ENCODE data around the gene PNPLA5. TPM values are rescaled to one million over a fixed set of nuclear protein-coding genes. Genes with fewer than 3 reads are reported as not detected.
"Not testable (repeated sequence)": the region's sequence is repeated elsewhere in the genome, so short reads cannot be mapped to it uniquely, and the experiment has no call there.

PNPLA5 gene
- total RNA-seq, 1 donor from 2014 or later: not detected

DNA sequence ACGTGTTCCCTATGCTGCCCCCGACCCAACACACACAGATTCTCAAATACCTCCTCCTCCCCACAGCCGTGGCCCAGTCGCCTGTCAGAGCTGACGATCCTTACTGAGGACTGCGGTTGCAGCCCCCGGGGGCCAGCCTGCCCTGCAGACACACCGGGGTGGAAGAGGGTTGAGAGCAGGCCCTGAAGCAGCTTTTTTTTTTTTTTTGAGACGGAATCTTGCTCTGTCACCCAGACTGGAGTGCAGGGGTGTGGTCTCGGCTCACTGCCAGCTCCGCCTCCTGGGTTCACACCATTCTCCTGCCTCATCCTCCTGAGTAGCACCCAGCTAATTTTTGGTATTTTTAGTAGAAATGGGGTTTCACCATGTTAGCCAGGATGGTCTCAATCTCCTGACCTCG is 11.2 kb upstream of the PNPLA5 start:
- H3K9me3 ChIP-seq (ENCODE audit: control insufficient read depth in 3 of 3, low read length in 3 of 3); H3K27ac ChIP-seq (ENCODE audit: low read depth, low read length); H3K9ac ChIP-seq (ENCODE audit: low read depth in 1 of 3, low read length in 3 of 3); H3K4me1 ChIP-seq (ENCODE audit: control insufficient read depth in 3 of 3, insufficient read depth in 3 of 3, low read length in 3 of 3); H3K4me3 ChIP-seq (ENCODE audit: low read length in 3 of 3); H3K36me3 ChIP-seq (ENCODE audit: control insufficient read depth in 3 of 3, insufficient read depth in 3 of 3, low read length in 3 of 3): not testable (repeated sequence)
- H3K27me3 ChIP-seq (ENCODE audit: control insufficient read depth in 3 of 3, insufficient read depth in 3 of 3, low read length in 3 of 3): peaks cover 6 to 27% (median 11%) of the 10 kb centered on the region in 3 donors

DNA sequence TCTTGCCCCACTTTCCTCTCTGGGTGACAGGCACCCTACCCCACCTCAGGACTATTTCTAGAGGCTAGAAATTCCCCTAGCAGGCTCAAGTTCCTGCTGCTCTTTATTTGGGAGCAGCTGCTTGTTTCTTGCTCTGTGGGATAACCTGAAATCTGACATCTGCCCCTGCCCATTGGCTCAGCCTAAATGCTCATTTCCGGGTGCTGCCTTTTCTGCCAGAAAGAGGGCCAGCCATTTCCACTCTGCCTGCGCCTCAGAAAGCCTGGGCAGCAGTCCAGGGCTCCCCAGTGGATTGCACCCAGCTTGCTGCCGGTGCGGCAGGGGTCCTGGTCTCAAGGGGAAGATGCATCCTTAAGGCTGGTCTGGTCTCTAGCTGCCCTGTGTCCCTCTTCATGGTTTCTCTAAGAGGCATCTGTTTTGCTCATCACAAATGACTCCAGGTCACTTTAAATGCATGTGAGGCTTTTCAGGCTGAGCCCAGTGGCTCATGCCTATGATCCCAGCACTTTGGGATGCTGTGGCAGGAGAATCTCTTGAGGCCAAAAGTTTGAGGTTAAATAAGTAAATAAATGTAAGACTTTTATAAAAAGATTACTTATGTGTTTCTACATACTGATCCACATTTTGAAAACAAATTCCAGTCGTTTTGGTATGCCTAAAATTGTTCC is 10.3 kb upstream of the PNPLA5 start:
- H3K9me3 ChIP-seq (ENCODE audit: control insufficient read depth in 3 of 3, low read length in 3 of 3): no peaks in the 10 kb centered on the region
- H3K4me3 ChIP-seq (ENCODE audit: low read length in 3 of 3): no peak overlapping the region
- H3K9ac ChIP-seq (ENCODE audit: low read depth in 1 of 3, low read length in 3 of 3): no peak overlapping the region
- H3K27me3 ChIP-seq (ENCODE audit: control insufficient read depth in 3 of 3, insufficient read depth in 3 of 3, low read length in 3 of 3): peaks cover 6 to 23% (median 11%) of the 10 kb centered on the region in 3 donors
- H3K36me3 ChIP-seq (ENCODE audit: control insufficient read depth in 3 of 3, insufficient read depth in 3 of 3, low read length in 3 of 3): no peaks in the 10 kb centered on the region
- H3K4me1 ChIP-seq (ENCODE audit: control insufficient read depth in 3 of 3, insufficient read depth in 3 of 3, low read length in 3 of 3): peaks cover 0 to 8% (median 0%) of the 10 kb centered on the region in 3 donors
- H3K27ac ChIP-seq (ENCODE audit: low read depth, low read length): no peak overlapping the region

DNA sequence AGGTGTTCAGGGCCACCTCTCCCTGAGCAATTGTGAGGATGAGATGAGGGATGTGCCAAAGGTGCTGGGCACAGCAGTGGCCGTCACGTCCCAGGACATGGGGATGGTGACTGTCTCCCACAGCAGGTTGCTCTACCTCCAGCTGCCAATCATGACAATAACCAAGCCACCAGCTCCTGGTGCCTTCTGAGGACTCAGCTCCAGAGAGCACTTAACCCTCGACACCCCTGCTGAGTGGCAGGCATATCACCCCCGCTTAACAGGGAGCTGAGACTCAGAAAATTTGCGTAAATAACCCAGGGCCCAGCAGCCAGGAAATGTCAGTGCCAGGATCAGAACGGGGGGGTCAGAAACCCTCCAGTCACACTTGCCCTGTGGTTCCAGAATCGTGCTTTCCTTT is 8.4 kb upstream of the PNPLA5 start:
- no peak overlapping the region for H3K4me3 ChIP-seq (ENCODE audit: low read length in 3 of 3)
- peaks cover 6 to 14% (median 8%) of the 10 kb centered on the region in 3 donors for H3K27me3 ChIP-seq (ENCODE audit: control insufficient read depth in 3 of 3, insufficient read depth in 3 of 3, low read length in 3 of 3)
- H3K4me1 ChIP-seq (ENCODE audit: control insufficient read depth in 3 of 3, insufficient read depth in 3 of 3, low read length in 3 of 3): peaks cover 0 to 8% (median 0%) of the 10 kb centered on the region in 3 donors
- no peaks in the 10 kb centered on the region for H3K36me3 ChIP-seq (ENCODE audit: control insufficient read depth in 3 of 3, insufficient read depth in 3 of 3, low read length in 3 of 3)
- H3K9me3 ChIP-seq (ENCODE audit: control insufficient read depth in 3 of 3, low read length in 3 of 3): no peaks in the 10 kb centered on the region
- H3K9ac ChIP-seq (ENCODE audit: low read depth in 1 of 3, low read length in 3 of 3): no peak overlapping the region
- H3K27ac ChIP-seq (ENCODE audit: low read depth, low read length): no peak overlapping the region

DNA sequence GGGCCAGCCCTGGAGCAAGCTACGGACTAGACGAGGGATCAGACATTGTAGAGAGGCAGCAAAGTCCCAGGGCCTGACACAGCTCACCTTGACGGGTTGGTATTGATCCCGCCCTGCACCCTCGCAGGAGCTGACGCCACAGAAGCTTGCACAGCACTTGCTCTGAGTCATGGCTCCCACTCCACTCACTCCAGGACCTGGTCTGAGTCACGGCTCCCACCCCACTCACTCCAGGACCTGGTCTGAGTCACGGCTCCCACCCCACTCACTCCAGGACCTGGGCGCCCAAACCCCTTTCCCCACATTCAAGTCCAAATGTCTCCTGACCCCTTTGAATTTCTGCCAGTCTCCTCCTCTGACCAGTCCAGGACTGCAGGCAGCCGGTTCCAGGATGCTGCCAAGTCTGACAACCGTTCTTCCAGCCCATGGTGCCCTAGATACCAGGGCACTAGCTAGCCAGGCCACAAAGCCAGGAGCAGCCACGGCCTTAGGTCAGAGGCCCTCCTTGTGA is 6.0 kb upstream of the PNPLA5 start:
- Histone ChIP-seq H3K27me3 (ENCODE audit: control insufficient read depth in 3 of 3, insufficient read depth in 3 of 3, low read length in 3 of 3) (peaks cover 9 to 16% (median 12%) of the 10 kb centered on the region in 3 donors), H3K4me1 (ENCODE audit: control insufficient read depth in 3 of 3, insufficient read depth in 3 of 3, low read length in 3 of 3) (peaks cover 0 to 8% (median 0%) of the 10 kb centered on the region in 3 donors), H3K27ac (ENCODE audit: low read depth, low read length) (no peak overlapping the region), H3K4me3 (ENCODE audit: low read length in 3 of 3) (no peak overlapping the region), H3K9me3 (ENCODE audit: control insufficient read depth in 3 of 3, low read length in 3 of 3) (no peaks in the 10 kb centered on the region), H3K9ac (ENCODE audit: low read depth in 1 of 3, low read length in 3 of 3) (no peak overlapping the region), H3K36me3 (ENCODE audit: control insufficient read depth in 3 of 3, insufficient read depth in 3 of 3, low read length in 3 of 3) (no peaks in the 10 kb centered on the region)

DNA sequence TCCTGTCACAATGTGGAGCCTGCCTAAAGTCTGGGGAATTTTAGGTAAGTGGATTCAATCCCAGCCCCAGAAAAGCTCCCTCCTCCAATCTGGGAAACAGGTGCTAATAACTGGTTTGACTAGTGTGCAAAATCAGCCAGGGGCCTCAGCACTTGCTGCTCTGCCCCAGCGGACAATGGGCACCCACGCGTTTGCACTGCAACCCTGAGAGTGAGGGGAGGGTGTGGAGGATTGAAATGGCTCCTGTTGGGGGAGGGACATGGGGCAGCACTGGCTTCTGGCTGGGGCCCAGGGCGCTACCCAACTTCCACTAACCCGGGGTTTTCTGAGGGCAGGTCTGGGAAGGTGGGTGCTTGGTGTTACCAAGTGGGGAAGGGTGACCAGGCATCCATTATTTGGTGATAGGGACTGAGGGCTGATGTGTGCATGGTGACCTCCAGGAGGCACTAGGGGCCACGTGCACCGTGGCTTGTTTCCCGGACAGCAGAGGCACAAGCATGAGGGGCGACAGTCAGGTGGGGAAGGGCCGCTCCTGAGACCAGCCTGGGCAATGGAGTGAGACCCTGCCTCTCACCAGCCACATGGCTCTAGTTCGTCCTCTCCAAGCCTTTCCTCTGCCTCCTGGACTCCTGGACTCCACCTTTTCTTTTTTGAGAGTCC is 4.3 kb upstream of the PNPLA5 start:
- H3K4me3 ChIP-seq (ENCODE audit: low read length in 3 of 3): no peak overlapping the region
- no peak overlapping the region for H3K27ac ChIP-seq (ENCODE audit: low read depth, low read length)
- no peaks in the 10 kb centered on the region for H3K9me3 ChIP-seq (ENCODE audit: control insufficient read depth in 3 of 3, low read length in 3 of 3)
- H3K27me3 ChIP-seq (ENCODE audit: control insufficient read depth in 3 of 3, insufficient read depth in 3 of 3, low read length in 3 of 3): peaks cover 22 to 28% (median 25%) of the 10 kb centered on the region in 3 donors
- peaks cover 0 to 6% (median 6%) of the 10 kb centered on the region in 3 donors for H3K4me1 ChIP-seq (ENCODE audit: control insufficient read depth in 3 of 3, insufficient read depth in 3 of 3, low read length in 3 of 3)
- H3K36me3 ChIP-seq (ENCODE audit: control insufficient read depth in 3 of 3, insufficient read depth in 3 of 3, low read length in 3 of 3): no peaks in the 10 kb centered on the region
- H3K9ac ChIP-seq (ENCODE audit: low read depth in 1 of 3, low read length in 3 of 3): no peak overlapping the region

DNA sequence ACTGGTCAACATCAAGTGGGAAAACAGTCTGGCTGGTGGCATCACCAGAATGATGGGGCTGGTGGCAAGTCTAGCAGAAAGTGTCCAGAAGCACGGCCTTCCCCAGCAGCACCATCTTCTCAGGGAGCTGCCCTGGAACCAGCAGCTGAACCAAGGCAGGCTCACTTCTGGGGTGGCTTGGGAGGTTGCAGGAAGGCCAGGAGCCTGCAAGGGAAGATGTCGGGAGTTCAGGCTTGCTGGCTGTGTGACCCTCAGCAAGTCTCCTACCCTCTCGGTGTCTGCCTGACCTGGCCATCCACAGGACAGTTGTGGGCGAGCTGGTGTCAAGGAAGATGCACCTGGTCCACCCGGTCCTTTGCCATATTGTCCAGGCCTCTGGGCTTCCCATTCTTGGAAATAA is 2.3 kb upstream of the PNPLA5 start:
- H3K27me3 ChIP-seq (ENCODE audit: control insufficient read depth in 3 of 3, insufficient read depth in 3 of 3, low read length in 3 of 3): peaks cover 42 to 48% (median 45%) of the 10 kb centered on the region in 3 donors

DNA sequence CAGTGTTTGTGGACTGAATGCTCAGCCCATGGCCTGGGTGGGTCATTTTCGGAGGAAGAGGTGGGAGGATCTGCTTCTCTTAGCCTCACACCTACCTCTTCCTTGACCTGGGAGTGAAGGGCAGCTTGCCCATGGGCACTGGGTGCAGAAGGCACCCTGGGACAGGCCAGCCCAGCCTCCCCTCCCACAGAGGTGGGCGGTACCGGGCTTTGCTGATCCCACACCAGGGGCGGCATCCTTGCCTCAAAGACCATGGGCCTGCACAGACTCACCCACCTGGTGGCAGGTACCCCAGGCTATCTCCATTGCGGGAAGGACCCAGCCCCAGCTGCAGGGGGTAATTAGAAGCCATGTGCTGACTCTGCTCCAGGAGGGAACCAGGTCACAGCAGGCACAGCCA is 1.5 kb upstream of the PNPLA5 start:
- H3K4me1 ChIP-seq (ENCODE audit: control insufficient read depth in 3 of 3, insufficient read depth in 3 of 3, low read length in 3 of 3): peaks cover 0 to 7% (median 3%) of the 10 kb centered on the region in 3 donors
- no peak overlapping the region for H3K9ac ChIP-seq (ENCODE audit: low read depth in 1 of 3, low read length in 3 of 3)
- H3K4me3 ChIP-seq (ENCODE audit: low read length in 3 of 3): no peak overlapping the region
- H3K36me3 ChIP-seq (ENCODE audit: control insufficient read depth in 3 of 3, insufficient read depth in 3 of 3, low read length in 3 of 3): no peaks in the 10 kb centered on the region
- H3K9me3 ChIP-seq (ENCODE audit: control insufficient read depth in 3 of 3, low read length in 3 of 3): no peaks in the 10 kb centered on the region
- no peak overlapping the region for H3K27ac ChIP-seq (ENCODE audit: low read depth, low read length)
- H3K27me3 ChIP-seq (ENCODE audit: control insufficient read depth in 3 of 3, insufficient read depth in 3 of 3, low read length in 3 of 3): peaks cover 47 to 55% (median 50%) of the 10 kb centered on the region in 3 donors

More for the DNA sequence above, 2.3 kb upstream of the PNPLA5 start:
- Histone ChIP-seq H3K36me3 (ENCODE audit: control insufficient read depth in 3 of 3, insufficient read depth in 3 of 3, low read length in 3 of 3) (no peaks in the 10 kb centered on the region), H3K9ac (ENCODE audit: low read depth in 1 of 3, low read length in 3 of 3) (no peak overlapping the region), H3K4me3 (ENCODE audit: low read length in 3 of 3) (no peak overlapping the region), H3K4me1 (ENCODE audit: control insufficient read depth in 3 of 3, insufficient read depth in 3 of 3, low read length in 3 of 3) (peaks cover 0 to 7% (median 6%) of the 10 kb centered on the region in 3 donors), H3K9me3 (ENCODE audit: control insufficient read depth in 3 of 3, low read length in 3 of 3) (no peaks in the 10 kb centered on the region), H3K27ac (ENCODE audit: low read depth, low read length) (no peak overlapping the region)

DNA sequence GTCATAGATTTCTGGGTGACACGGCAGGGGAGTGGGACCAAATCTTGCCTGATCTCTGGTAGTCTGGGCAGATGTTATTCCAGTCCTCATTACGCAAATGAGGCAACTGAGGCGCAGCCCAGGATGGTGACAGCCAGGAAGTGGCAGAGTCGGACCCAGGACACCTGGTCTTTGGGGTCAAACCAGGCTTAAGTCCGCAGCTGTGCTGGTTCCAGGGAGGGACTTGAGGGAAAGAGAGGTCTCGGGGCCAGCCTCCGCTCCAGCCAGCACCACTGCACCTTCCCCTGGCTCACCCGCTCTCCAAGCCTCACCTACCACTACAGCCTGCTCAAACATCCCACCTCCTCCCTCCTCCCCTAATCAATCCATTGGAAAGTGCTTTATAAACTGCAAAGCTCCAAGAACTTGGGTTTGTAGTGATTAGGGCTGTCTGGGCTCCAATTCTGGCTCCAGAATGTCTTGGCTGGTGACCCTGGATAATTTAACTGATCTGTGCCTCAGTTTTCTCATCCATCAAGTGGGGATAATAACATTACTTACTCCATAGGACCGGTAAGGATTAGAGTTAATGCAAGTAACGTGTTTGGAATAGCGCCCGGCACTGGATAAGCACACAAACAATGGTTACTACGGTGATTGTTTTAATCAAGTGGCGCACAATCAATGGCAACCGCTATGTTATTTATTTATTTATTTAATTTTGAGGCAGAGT is 526 bp upstream of the PNPLA5 start:
- no peak overlapping the region for H3K9ac ChIP-seq (ENCODE audit: low read depth in 1 of 3, low read length in 3 of 3)
- H3K9me3 ChIP-seq (ENCODE audit: control insufficient read depth in 3 of 3, low read length in 3 of 3): no peaks in the 10 kb centered on the region
- H3K4me3 ChIP-seq (ENCODE audit: low read length in 3 of 3): no peak overlapping the region
- no peak overlapping the region for H3K27ac ChIP-seq (ENCODE audit: low read depth, low read length)
- peaks cover 49 to 62% (median 57%) of the 10 kb centered on the region in 3 donors for H3K27me3 ChIP-seq (ENCODE audit: control insufficient read depth in 3 of 3, insufficient read depth in 3 of 3, low read length in 3 of 3)
- peaks cover 0 to 7% (median 0%) of the 10 kb centered on the region in 3 donors for H3K4me1 ChIP-seq (ENCODE audit: control insufficient read depth in 3 of 3, insufficient read depth in 3 of 3, low read length in 3 of 3)
- no peaks in the 10 kb centered on the region for H3K36me3 ChIP-seq (ENCODE audit: control insufficient read depth in 3 of 3, insufficient read depth in 3 of 3, low read length in 3 of 3)

DNA sequence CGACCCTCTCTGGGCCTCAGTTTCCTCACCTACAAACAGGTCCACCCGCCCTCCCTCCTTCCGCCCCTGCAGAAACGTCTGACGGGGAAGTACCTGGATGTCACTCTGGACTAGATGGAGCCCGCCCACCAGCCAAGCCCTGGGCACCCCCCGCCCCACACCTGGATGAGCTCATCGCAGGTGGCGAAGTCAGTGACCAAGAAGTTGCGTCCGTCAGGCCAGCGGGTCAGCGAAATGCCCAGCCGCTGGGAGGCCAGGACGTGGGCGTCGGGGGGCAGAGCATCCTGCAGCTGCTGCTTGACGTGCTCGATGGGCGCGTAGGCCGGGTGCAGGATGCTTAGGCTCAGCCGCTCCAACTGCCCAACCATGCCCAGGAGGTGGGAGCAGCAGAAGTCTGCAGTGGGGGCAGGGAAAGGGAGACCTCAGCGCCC is 897 bp downstream of the PNPLA5 start:
- no peaks in the 10 kb centered on the region for H3K36me3 ChIP-seq (ENCODE audit: control insufficient read depth in 3 of 3, insufficient read depth in 3 of 3, low read length in 3 of 3)
- no peak overlapping the region for H3K27ac ChIP-seq (ENCODE audit: low read depth, low read length)
- H3K9me3 ChIP-seq (ENCODE audit: control insufficient read depth in 3 of 3, low read length in 3 of 3): no peaks in the 10 kb centered on the region
- no peak overlapping the region for H3K9ac ChIP-seq (ENCODE audit: low read depth in 1 of 3, low read length in 3 of 3)
- H3K4me3 ChIP-seq (ENCODE audit: low read length in 3 of 3): no peak overlapping the region
- peaks cover 56 to 72% (median 70%) of the 10 kb centered on the region in 3 donors for H3K27me3 ChIP-seq (ENCODE audit: control insufficient read depth in 3 of 3, insufficient read depth in 3 of 3, low read length in 3 of 3)
- peaks cover 0 to 7% (median 0%) of the 10 kb centered on the region in 3 donors for H3K4me1 ChIP-seq (ENCODE audit: control insufficient read depth in 3 of 3, insufficient read depth in 3 of 3, low read length in 3 of 3)

Measured in skeletal muscle tissue (tissue), 4 donors.